ENCODE results near the gene IL2RA.

IL2RA gene

GRCh38 chr10:6077071-6077675, 15.0 kb upstream of the IL2RA start:
- Mint-ChIP-seq H3K27me3 (peaks cover 45% of the 10 kb centered on the region), H3K4me1 (peaks cover 22% of the 10 kb centered on the region)

GRCh38 chr10:6074489-6075301, 12.5 kb upstream of the IL2RA start:
- Mint-ChIP-seq H3K4me3 (no peak overlapping the region), H3K36me3 (ENCODE audit: insufficient read depth) (peaks cover 1% of the 10 kb centered on the region), H3K4me1 (peaks cover 34% of the 10 kb centered on the region), H3K27me3 (peaks cover 38% of the 10 kb centered on the region), H3K27ac (ENCODE audit: low read depth) (peak overlapping the region; percentile 22), H3K9me3 (no peaks in the 10 kb centered on the region)
- ATAC-seq (replicated peaks; ENCODE audit: extremely low read depth, poor library complexity, severe bottlenecking) (no peak), DNase-seq (ENCODE audit: low spot score in 2 of 2) (no peak)

More at GRCh38 chr10:6077071-6077675, 15.0 kb upstream of the IL2RA start:
- ATAC-seq (replicated peaks; ENCODE audit: extremely low read depth, poor library complexity, severe bottlenecking) (no peak), DNase-seq (ENCODE audit: low spot score in 2 of 2) (no peak)
- H3K36me3 Mint-ChIP-seq (ENCODE audit: insufficient read depth), result peaks cover 1% of the 10 kb centered on the region
- no peak overlapping the region for H3K4me3 Mint-ChIP-seq
- no peaks in the 10 kb centered on the region for H3K9me3 Mint-ChIP-seq
- H3K27ac Mint-ChIP-seq (ENCODE audit: low read depth), result no peak overlapping the region

- Mint-ChIP-seq H3K27me3 (peaks cover 38% of the 10 kb centered on the region), H3K27ac (ENCODE audit: low read depth) (no peak overlapping the region), H3K4me3 (peak overlapping the region; percentile 17), H3K9me3 (no peaks in the 10 kb centered on the region), H3K4me1 (peaks cover 34% of the 10 kb centered on the region), H3K36me3 (ENCODE audit: insufficient read depth) (peaks cover 1% of the 10 kb centered on the region)
- ATAC-seq (replicated peaks; ENCODE audit: extremely low read depth, poor library complexity, severe bottlenecking) (peak; percentile 33), DNase-seq (ENCODE audit: low spot score in 2 of 2) (no peak)
Measured at GRCh38 chr10:6072215-6072934, 10.2 kb upstream of the IL2RA start.

GRCh38 chr10:6071181-6072175, 9.3 kb upstream of the IL2RA start:
- no peak overlapping the region for H3K27ac Mint-ChIP-seq (ENCODE audit: low read depth)
- peaks cover 2% of the 10 kb centered on the region for H3K36me3 Mint-ChIP-seq (ENCODE audit: insufficient read depth)
- peaks cover 29% of the 10 kb centered on the region for H3K27me3 Mint-ChIP-seq
- ATAC-seq (replicated peaks; ENCODE audit: extremely low read depth, poor library complexity, severe bottlenecking) (no peak), DNase-seq (ENCODE audit: low spot score in 2 of 2) (no peak)
- peaks cover 34% of the 10 kb centered on the region for H3K4me1 Mint-ChIP-seq
- peak overlapping the region; percentile 17 for H3K4me3 Mint-ChIP-seq
- H3K9me3 Mint-ChIP-seq, result no peaks in the 10 kb centered on the region

- Mint-ChIP-seq H3K36me3 (ENCODE audit: insufficient read depth) (peaks cover 2% of the 10 kb centered on the region), H3K27ac (ENCODE audit: low read depth) (peak overlapping the region; percentile 70), H3K4me3 (no peak overlapping the region), H3K4me1 (peaks cover 41% of the 10 kb centered on the region), H3K9me3 (no peaks in the 10 kb centered on the region), H3K27me3 (peaks cover 22% of the 10 kb centered on the region)
- ATAC-seq (replicated peaks; ENCODE audit: extremely low read depth, poor library complexity, severe bottlenecking) (no peak), DNase-seq (ENCODE audit: low spot score in 2 of 2) (no peak)
Measured at GRCh38 chr10:6070660-6071059, 8.5 kb upstream of the IL2RA start.

GRCh38 chr10:6069081-6069931, 7.1 kb upstream of the IL2RA start:
- DNase-seq (ENCODE audit: low spot score in 2 of 2) (no peak), ATAC-seq (replicated peaks; ENCODE audit: extremely low read depth, poor library complexity, severe bottlenecking) (no peak)
- no peak overlapping the region for H3K27ac Mint-ChIP-seq (ENCODE audit: low read depth)
- peaks cover 32% of the 10 kb centered on the region for H3K4me1 Mint-ChIP-seq
- H3K4me3 Mint-ChIP-seq, result no peak overlapping the region
- no peaks in the 10 kb centered on the region for H3K9me3 Mint-ChIP-seq
- peaks cover 2% of the 10 kb centered on the region for H3K36me3 Mint-ChIP-seq (ENCODE audit: insufficient read depth)
- peaks cover 12% of the 10 kb centered on the region for H3K27me3 Mint-ChIP-seq

- H3K9me3 Mint-ChIP-seq, result no peaks in the 10 kb centered on the region
- DNase-seq (ENCODE audit: low spot score in 2 of 2), result no peak
- H3K27ac Mint-ChIP-seq (ENCODE audit: low read depth), result no peak overlapping the region
Measured at GRCh38 chr10:6068422-6068821, 6.3 kb upstream of the IL2RA start.

GRCh38 chr10:6068006-6068405, 5.8 kb upstream of the IL2RA start:
- H3K27ac Mint-ChIP-seq (ENCODE audit: low read depth), result no peak overlapping the region
- no peak for ATAC-seq (replicated peaks; ENCODE audit: extremely low read depth, poor library complexity, severe bottlenecking)
- H3K9me3 Mint-ChIP-seq, result no peaks in the 10 kb centered on the region
- peaks cover 2% of the 10 kb centered on the region for H3K36me3 Mint-ChIP-seq (ENCODE audit: insufficient read depth)
- H3K27me3 Mint-ChIP-seq, result no peaks in the 10 kb centered on the region
- H3K4me3 Mint-ChIP-seq, result no peak overlapping the region
- DNase-seq (ENCODE audit: low spot score in 2 of 2), result no peak
- H3K4me1 Mint-ChIP-seq, result peaks cover 24% of the 10 kb centered on the region

More at GRCh38 chr10:6068422-6068821, 6.3 kb upstream of the IL2RA start:
- peaks cover 27% of the 10 kb centered on the region for H3K4me1 Mint-ChIP-seq
- H3K4me3 Mint-ChIP-seq, result no peak overlapping the region
- peak; percentile 39 for ATAC-seq (replicated peaks; ENCODE audit: extremely low read depth, poor library complexity, severe bottlenecking)
- H3K27me3 Mint-ChIP-seq, result peaks cover 3% of the 10 kb centered on the region
- peaks cover 2% of the 10 kb centered on the region for H3K36me3 Mint-ChIP-seq (ENCODE audit: insufficient read depth)

GRCh38 chr10:6067457-6067856, 5.3 kb upstream of the IL2RA start:
- no peaks in the 10 kb centered on the region for H3K9me3 Mint-ChIP-seq
- no peak overlapping the region for H3K27ac Mint-ChIP-seq (ENCODE audit: low read depth)
- no peak for DNase-seq (ENCODE audit: low spot score in 2 of 2)

GRCh38 chr10:6065835-6066234, 3.7 kb upstream of the IL2RA start:
- no peak for ATAC-seq (replicated peaks; ENCODE audit: extremely low read depth, poor library complexity, severe bottlenecking)
- Mint-ChIP-seq H3K27ac (ENCODE audit: low read depth) (peak overlapping the region; percentile 19), H3K9me3 (no peaks in the 10 kb centered on the region), H3K4me3 (no peak overlapping the region), H3K27me3 (no peaks in the 10 kb centered on the region), H3K4me1 (peaks cover 24% of the 10 kb centered on the region), H3K36me3 (ENCODE audit: insufficient read depth) (peaks cover 4% of the 10 kb centered on the region)
- DNase-seq (ENCODE audit: low spot score in 2 of 2), result no peak

More at GRCh38 chr10:6067457-6067856, 5.3 kb upstream of the IL2RA start:
- Mint-ChIP-seq H3K4me1 (peaks cover 24% of the 10 kb centered on the region), H3K27me3 (no peaks in the 10 kb centered on the region), H3K4me3 (no peak overlapping the region), H3K36me3 (ENCODE audit: insufficient read depth) (peaks cover 1% of the 10 kb centered on the region)
- ATAC-seq (replicated peaks; ENCODE audit: extremely low read depth, poor library complexity, severe bottlenecking), result no peak

GRCh38 chr10:6065406-6065805, 3.2 kb upstream of the IL2RA start:
- Mint-ChIP-seq H3K9me3 (no peaks in the 10 kb centered on the region), H3K36me3 (ENCODE audit: insufficient read depth) (peaks cover 4% of the 10 kb centered on the region), H3K4me3 (no peak overlapping the region), H3K27ac (ENCODE audit: low read depth) (no peak overlapping the region), H3K4me1 (peaks cover 23% of the 10 kb centered on the region), H3K27me3 (no peaks in the 10 kb centered on the region)
- ATAC-seq (replicated peaks; ENCODE audit: extremely low read depth, poor library complexity, severe bottlenecking) (no peak), DNase-seq (ENCODE audit: low spot score in 2 of 2) (no peak)
